Vagina (tissue), 2 donors: ENCODE data around the gene RANBP3L. TPM values are rescaled to one million over a fixed set of nuclear protein-coding genes. Genes with fewer than 3 reads are reported as not detected.

Source experiments
- DNase-seq, 2 donors: peaks; one replicate each; pipeline ENCODE4 v3.0.0-alpha.2; 2017; ENCODE audit errors: extremely low spot score in 2 of 2
- H3K27ac ChIP-seq: fragments of 200-600 bp; sonication (generic); one replicate; pipeline ENCODE4 v1.5.1; 2019
- H3K27me3 ChIP-seq: fragments of 200-600 bp; sonication (generic); one replicate; pipeline ENCODE4 v1.5.1; 2019
- H3K36me3 ChIP-seq, 2 donors: fragments of 200-600 bp; sonication (generic); one replicate each; pipeline ENCODE4 v1.5.1; 2017 to 2019
- H3K4me1 ChIP-seq: fragments of 200-600 bp; sonication (generic); one replicate; pipeline ENCODE4 v1.5.1; 2019
- H3K4me3 ChIP-seq, 2 donors: fragments of 200-600 bp; sonication (generic); 1 replicate in 1 of 2; 2 replicates in 1 of 2; pipeline ENCODE4 v1.5.1; 2016 to 2019
- H3K9me3 ChIP-seq: fragments of 200-600 bp; sonication (generic); one replicate; pipeline ENCODE4 v1.5.1; 2019
- POLR2A ChIP-seq, 2 donors: fragments of 450-650 bp; IDR thresholded peaks; one replicate each; pipeline ENCODE4 v1.6.1; 2017; ENCODE audit warnings: antibody characterized with exemption in 2 of 2, mild to moderate bottlenecking in 2 of 2, moderate library complexity in 2 of 2
- POLR2AphosphoS5 ChIP-seq, 2 donors: sonication (generic); formaldehyde crosslinking; IDR thresholded peaks; one replicate each; pipeline ENCODE4 v1.9.0; 2017; ENCODE audit warnings: antibody characterized with exemption in 2 of 2, mild to moderate bottlenecking in 2 of 2, low read depth in 1 of 2; ENCODE audit not compliant: insufficient read depth in 1 of 2
- intact Hi-C: fragments of 100-400 bp; cut with DNase I; formaldehyde crosslinking; loops from one replicate; pipeline ENCODE4 v1.15.1; 2023
- total RNA-seq: library from RNA; depleted of rRNA; stranded (reverse); fragments of >200 nt; gene quantifications from one replicate; pipeline ENCODE4 v1.2.3, GENCODE V29; 2016
- TF ChIP-seq, protein P1 (sequence below), 3 experiments: fragments of 450-650 bp in 2 of 3; fragments of 200-600 bp in 1 of 3; sonication (generic) in 1 of 3; IDR thresholded peaks; one replicate each; pipeline ENCODE4 v1.5.1; 2017 to 2019; ENCODE audit warnings: antibody characterized with exemption in 3 of 3, mild to moderate bottlenecking in 2 of 3, moderate library complexity in 2 of 3

The RANBP3L gene
- total RNA-seq, 1 donor from 2014 or later, result 3.2 TPM

DNA sequence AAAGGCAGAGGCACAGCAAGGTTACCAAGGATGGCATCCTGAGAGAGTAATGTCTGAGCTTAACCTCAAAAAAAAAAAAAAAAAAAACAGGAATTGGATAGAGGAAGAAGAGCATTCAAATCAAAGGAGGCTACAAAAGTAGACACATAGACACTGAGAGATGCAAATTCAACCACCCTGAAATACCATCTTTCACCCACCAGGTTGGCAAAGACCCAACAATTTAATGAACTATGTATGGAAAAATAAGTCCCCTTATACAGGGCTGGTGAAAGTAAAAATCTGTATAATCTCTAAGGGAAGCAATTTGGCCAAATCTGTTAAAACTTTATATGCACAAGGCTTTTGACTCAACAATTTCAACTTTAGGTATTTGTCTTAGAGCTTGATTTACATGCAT lies 64.9 kb downstream of the RANBP3L start:
- DNase-seq, result no peak
- no peaks in the 10 kb centered on the region for H3K27me3 ChIP-seq
- intact Hi-C loops, result no loop called here
- TF ChIP-seq, protein P1, sequence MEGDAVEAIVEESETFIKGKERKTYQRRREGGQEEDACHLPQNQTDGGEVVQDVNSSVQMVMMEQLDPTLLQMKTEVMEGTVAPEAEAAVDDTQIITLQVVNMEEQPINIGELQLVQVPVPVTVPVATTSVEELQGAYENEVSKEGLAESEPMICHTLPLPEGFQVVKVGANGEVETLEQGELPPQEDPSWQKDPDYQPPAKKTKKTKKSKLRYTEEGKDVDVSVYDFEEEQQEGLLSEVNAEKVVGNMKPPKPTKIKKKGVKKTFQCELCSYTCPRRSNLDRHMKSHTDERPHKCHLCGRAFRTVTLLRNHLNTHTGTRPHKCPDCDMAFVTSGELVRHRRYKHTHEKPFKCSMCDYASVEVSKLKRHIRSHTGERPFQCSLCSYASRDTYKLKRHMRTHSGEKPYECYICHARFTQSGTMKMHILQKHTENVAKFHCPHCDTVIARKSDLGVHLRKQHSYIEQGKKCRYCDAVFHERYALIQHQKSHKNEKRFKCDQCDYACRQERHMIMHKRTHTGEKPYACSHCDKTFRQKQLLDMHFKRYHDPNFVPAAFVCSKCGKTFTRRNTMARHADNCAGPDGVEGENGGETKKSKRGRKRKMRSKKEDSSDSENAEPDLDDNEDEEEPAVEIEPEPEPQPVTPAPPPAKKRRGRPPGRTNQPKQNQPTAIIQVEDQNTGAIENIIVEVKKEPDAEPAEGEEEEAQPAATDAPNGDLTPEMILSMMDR (IDR thresholded peaks at IDR 0.05), result no peak
- no peak for TF ChIP-seq POLR2AphosphoS5 (IDR thresholded peaks at IDR 0.05; ENCODE audit: insufficient read depth in 1 of 2, low read depth in 1 of 2)
- TF ChIP-seq POLR2A (IDR thresholded peaks at IDR 0.05), result no peak
- H3K4me1 ChIP-seq, result peaks cover 48% of the 10 kb centered on the region
- no peaks in the 10 kb centered on the region for H3K9me3 ChIP-seq
- no peaks in the 10 kb centered on the region for H3K36me3 ChIP-seq
- no peak overlapping the region for H3K27ac ChIP-seq
- H3K4me3 ChIP-seq, result no peak overlapping the region

DNA sequence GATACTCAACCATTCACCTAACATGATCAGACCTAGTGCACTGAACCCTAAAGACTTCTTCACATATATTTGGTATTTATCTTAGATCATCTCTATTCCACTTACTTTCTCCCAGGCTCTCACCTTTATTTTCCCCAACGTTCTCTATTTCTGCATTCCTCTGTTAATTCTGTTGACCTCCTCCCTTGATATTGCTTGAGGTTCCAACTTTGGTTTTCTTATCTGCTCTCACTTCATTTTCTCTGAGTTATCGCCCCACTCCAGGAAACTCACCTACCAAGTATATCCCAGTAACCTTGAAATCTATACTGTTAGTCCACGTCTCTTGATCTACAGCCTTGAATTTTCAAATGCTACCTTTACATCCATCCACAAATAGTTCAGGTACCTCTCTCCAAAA lies 69.2 kb downstream of the RANBP3L start:
- intact Hi-C loops, result no loop called here
- H3K4me1 ChIP-seq, result peaks cover 15% of the 10 kb centered on the region
- H3K4me3 ChIP-seq, result no peak overlapping the region
- H3K27ac ChIP-seq, result no peak overlapping the region
- no peaks in the 10 kb centered on the region for H3K27me3 ChIP-seq
- DNase-seq, result no peak
- TF ChIP-seq POLR2AphosphoS5 (IDR thresholded peaks at IDR 0.05; ENCODE audit: insufficient read depth in 1 of 2, low read depth in 1 of 2) (no peak), POLR2A (IDR thresholded peaks at IDR 0.05) (no peak)
- TF ChIP-seq, protein P1 (IDR thresholded peaks at IDR 0.05), result no peak
- no peaks in the 10 kb centered on the region for H3K9me3 ChIP-seq
- no peaks in the 10 kb centered on the region for H3K36me3 ChIP-seq

DNA sequence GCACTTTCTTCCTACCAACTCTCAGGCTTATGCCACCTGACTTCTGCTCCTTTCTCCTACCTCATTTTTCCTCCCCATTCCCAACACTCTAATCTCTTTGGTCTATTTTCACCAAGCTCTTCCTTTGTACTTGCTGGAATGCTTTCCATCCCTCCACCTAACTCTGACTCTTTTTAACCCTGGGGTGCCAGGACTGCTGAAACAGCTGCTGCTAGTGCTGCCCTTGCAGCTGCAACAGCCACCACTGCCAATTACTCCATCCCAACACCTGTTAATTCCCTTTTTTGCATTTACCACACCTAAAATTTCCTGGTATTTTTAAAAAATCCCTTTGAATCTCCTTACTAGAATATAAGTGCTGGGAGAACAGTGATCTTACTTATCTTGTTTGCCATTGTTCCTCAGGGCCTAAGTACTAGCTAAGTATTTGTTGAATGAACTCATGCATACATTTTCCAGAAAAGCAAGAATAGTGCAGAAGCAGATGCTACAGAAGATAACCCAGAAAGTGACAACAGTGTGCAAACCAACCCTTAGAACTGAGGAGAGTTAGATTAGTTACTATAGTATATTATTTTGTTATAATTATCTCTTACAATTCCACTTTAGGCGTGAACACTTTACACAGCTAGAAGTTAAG lies 71.4 kb downstream of the RANBP3L start:
- no peak overlapping the region for H3K27ac ChIP-seq
- H3K4me3 ChIP-seq, result no peak overlapping the region
- no peaks in the 10 kb centered on the region for H3K4me1 ChIP-seq
- no peak for TF ChIP-seq POLR2AphosphoS5 (IDR thresholded peaks at IDR 0.05; ENCODE audit: insufficient read depth in 1 of 2, low read depth in 1 of 2)
- H3K36me3 ChIP-seq, result peaks cover 0 to 2% of the 10 kb centered on the region in 2 donors
- no peak for DNase-seq
- no peaks in the 10 kb centered on the region for H3K27me3 ChIP-seq
- intact Hi-C loops, result no loop called here
- no peaks in the 10 kb centered on the region for H3K9me3 ChIP-seq

DNA sequence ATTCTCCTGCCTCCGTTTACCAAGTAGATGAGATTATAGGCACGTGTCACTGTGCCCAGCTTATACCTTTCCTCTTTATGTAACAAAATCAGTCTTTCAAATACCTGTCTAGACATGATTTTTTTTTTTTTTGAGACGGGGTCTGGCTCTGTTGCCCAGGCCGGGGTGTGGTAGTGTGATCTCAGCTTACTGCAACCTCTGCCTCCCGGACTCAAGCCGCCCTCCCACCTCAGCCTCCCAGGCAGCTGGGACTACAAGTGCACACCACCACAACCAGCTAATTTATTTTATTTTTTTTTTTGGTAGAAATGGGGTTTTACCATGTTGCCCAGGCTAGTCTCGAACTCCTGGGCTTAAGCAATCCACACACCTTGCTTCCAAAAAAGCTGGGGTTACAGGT lies 73.2 kb downstream of the RANBP3L start:
- Histone ChIP-seq H3K9me3 (no peaks in the 10 kb centered on the region), H3K36me3 (peaks cover 0 to 15% of the 10 kb centered on the region in 2 donors), H3K4me3 (no peak overlapping the region), H3K27ac (no peak overlapping the region), H3K4me1 (no peaks in the 10 kb centered on the region), H3K27me3 (no peaks in the 10 kb centered on the region)
- no peak for TF ChIP-seq POLR2AphosphoS5 (IDR thresholded peaks at IDR 0.05; ENCODE audit: insufficient read depth in 1 of 2, low read depth in 1 of 2)
- TF ChIP-seq, protein P1 (IDR thresholded peaks at IDR 0.05), result no peak
- no peak for TF ChIP-seq POLR2A (IDR thresholded peaks at IDR 0.05)
- intact Hi-C loops, result no loop called here
- DNase-seq, result no peak

DNA sequence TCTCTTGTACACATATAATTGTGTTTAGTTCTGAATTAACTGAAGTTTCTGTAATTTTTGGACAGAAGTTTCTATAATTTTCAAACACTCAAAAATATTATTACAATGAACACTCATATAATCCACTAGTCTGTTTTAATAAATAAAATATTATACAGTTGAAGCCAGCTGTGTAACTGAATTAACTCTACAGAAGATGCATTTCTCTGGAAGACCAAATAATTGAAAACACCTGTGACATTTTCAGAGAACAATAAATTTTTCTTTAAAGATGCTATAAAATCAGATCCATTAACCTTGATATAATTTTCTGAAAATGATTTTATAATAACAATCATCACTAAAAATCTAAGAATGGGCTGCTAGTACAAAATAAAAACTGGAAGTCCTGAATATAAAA lies 74.7 kb downstream of the RANBP3L start:
- no peak for DNase-seq
- Histone ChIP-seq H3K27me3 (no peaks in the 10 kb centered on the region), H3K36me3 (peaks cover 0 to 15% of the 10 kb centered on the region in 2 donors), H3K4me1 (no peaks in the 10 kb centered on the region), H3K4me3 (no peak overlapping the region), H3K9me3 (no peaks in the 10 kb centered on the region), H3K27ac (no peak overlapping the region)
- intact Hi-C loops, result no loop called here
- no peak for TF ChIP-seq POLR2A (IDR thresholded peaks at IDR 0.05)

DNA sequence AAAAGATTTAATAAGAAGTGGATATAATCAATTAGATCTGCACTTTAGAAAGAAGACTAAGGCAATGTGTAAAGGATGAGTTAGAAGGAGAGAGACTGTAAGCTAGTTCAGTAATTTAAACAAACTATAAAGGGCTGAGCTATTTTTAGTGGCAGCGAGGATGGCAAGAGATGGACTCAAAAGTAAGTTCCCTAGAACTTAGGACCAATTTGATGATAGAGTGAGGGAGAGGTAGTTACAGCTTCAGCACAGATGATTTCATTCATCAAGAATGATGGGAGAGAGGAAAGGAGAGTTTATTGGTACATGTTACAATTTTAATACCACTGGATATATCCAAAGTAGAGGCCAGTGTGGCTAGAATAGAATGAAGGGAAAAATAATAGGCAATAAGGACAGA lies 79.1 kb downstream of the RANBP3L start:
- TF ChIP-seq POLR2AphosphoS5 (IDR thresholded peaks at IDR 0.05; ENCODE audit: insufficient read depth in 1 of 2, low read depth in 1 of 2) (no peak), POLR2A (IDR thresholded peaks at IDR 0.05) (no peak)
- TF ChIP-seq, protein P1 (IDR thresholded peaks at IDR 0.05), result no peak
- Histone ChIP-seq H3K9me3 (no peaks in the 10 kb centered on the region), H3K27me3 (no peaks in the 10 kb centered on the region), H3K4me3 (no peak overlapping the region), H3K4me1 (no peaks in the 10 kb centered on the region), H3K27ac (no peak overlapping the region), H3K36me3 (peaks cover 0 to 29% of the 10 kb centered on the region in 2 donors)
- intact Hi-C loops, result no loop called here
- DNase-seq, result no peak
